NCI-H460 (cell line): ENCODE data around the gene CD300LF. TPM values are rescaled to one million over a fixed set of nuclear protein-coding genes. Genes with fewer than 3 reads are reported as not detected.
A peak's percentile ranks its signal among the peaks of the same experiment; 100 is the strongest.

Experiments used
- DNase-seq: peaks from one replicate; pipeline ENCODE4 v3.0.0-alpha.2; 2016; ENCODE audit warnings: low read depth; ENCODE audit errors: extremely low read depth
- polyA plus RNA-seq: library from polyadenylated mRNA; depleted of rRNA; stranded (reverse); fragments of >200 nt; gene quantifications from 2 replicates; pipeline ENCODE4 v1.2.3, GENCODE V29; 2014; cell fraction: nucleus; rRNA removed
- total RNA-seq: library from RNA; depleted of rRNA; stranded (reverse); fragments of >200 nt; shearing (Covaris generic); gene quantifications from 2 replicates; pipeline ENCODE4 v1.2.3, GENCODE V29; 2014; rRNA removed

CD300LF gene
- total RNA-seq, result not detected in 2 replicates
- not detected in 2 replicates for polyA plus RNA-seq

- no peak for DNase-seq
Observed at GRCh38 chr17:74712756-74713155, at the start of gene CD300LF. CD300LF (minus strand) TSS chr17:74712923; CDS start chr17:74712866, 57 bp downstream.

- DNase-seq, result no peak
Observed at GRCh38 chr17:74761931-74762330, 49.2 kb upstream of the CD300LF start.

- no peak for DNase-seq
Observed at GRCh38 chr17:74761419-74761818, 48.7 kb upstream of the CD300LF start.

- no peak for DNase-seq
Observed at GRCh38 chr17:74760404-74761105, 47.8 kb upstream of the CD300LF start.

GRCh38 chr17:74759941-74760340 is 47.2 kb upstream of the CD300LF start:
- DNase-seq, result no peak

GRCh38 chr17:74759243-74759801 is 46.6 kb upstream of the CD300LF start:
- no peak for DNase-seq

- DNase-seq, result peak; percentile 44
Observed at GRCh38 chr17:74758848-74759168, 46.1 kb upstream of the CD300LF start.

GRCh38 chr17:74757931-74758847 is 45.5 kb upstream of the CD300LF start:
- DNase-seq, result no peak

GRCh38 chr17:74757502-74757901 is 44.8 kb upstream of the CD300LF start:
- no peak for DNase-seq

- DNase-seq, result no peak
Observed at GRCh38 chr17:74756891-74757290, 44.2 kb upstream of the CD300LF start.

GRCh38 chr17:74755533-74755932 is 42.8 kb upstream of the CD300LF start:
- DNase-seq, result no peak

GRCh38 chr17:74754832-74755231 is 42.1 kb upstream of the CD300LF start:
- no peak for DNase-seq

GRCh38 chr17:74752822-74753401 is 40.2 kb upstream of the CD300LF start:
- no peak for DNase-seq

GRCh38 chr17:74752415-74752814 is 39.7 kb upstream of the CD300LF start:
- no peak for DNase-seq

- no peak for DNase-seq
Observed at GRCh38 chr17:74750327-74751069, 37.8 kb upstream of the CD300LF start.

GRCh38 chr17:74750039-74750326 is 37.3 kb upstream of the CD300LF start:
- DNase-seq, result no peak

GRCh38 chr17:74749279-74750038 is 36.7 kb upstream of the CD300LF start:
- no peak for DNase-seq

GRCh38 chr17:74748529-74749278 is 36.0 kb upstream of the CD300LF start, which contains the start of gene NHERF1:
NHERF1 (plus strand) TSS chr17:74748628; CDS start chr17:74748847, 219 bp downstream.
- DNase-seq, result peak; percentile 91

GRCh38 chr17:74748279-74748528 is 35.5 kb upstream of the CD300LF start:
- no peak for DNase-seq
